HG02973 (cell line): Measurements from ENCODE around the gene DVL3.

Source experiments
- ATAC-seq: cut with Tn5 transposase; IDR thresholded peaks from one replicate; pipeline ENCODE4 v1.9.1; 2021; ENCODE audit warnings: moderate library complexity; ENCODE audit not compliant: unreplicated experiment

DVL3 gene

DNA sequence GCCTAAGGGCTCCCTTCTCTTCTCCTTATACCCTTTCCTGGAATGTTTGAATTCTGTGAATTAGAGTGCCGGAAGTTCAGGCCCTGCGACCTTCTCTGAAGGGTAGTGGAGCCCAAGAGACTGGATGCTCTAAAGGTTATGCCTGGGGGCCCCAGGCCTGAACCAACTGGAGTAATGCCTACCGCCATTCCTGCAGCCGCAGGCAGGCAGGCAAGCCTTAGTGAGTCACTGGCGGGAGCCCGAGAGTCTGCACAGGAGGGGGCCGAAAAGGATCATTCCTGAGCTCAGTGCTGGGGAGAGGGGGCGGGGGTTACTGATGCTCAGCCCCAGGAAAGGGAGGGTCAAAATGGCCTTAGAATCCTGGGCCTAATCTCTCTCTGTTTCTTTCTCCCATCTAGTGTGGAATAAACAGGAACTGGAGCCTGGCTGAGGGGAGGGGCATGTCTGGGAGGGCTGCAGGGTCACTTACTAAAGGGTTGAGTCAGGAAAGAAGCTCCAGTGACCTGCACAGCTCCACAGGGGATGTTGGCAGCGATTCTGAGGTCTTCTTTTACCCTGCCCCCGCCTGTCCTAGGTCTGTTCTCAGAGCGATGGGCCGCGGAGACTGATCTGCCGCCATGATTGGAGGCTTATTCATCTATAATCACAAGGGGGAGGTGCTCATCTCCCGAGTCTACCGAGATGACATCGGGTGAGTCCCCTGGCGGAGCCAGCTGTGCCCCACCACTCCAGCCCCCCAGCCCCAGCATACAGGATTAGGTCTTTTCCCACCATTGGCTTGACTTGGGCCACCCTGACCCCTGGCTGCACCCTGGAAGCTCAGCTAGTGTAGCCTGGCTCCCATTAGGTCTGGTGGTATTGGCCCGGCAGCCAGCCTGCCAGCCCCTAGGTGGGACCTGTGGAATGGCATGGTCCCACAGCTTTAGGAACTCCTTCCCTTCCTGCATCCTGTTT, 21.5 kb downstream of the DVL3 start:
- no peak for ATAC-seq

DNA sequence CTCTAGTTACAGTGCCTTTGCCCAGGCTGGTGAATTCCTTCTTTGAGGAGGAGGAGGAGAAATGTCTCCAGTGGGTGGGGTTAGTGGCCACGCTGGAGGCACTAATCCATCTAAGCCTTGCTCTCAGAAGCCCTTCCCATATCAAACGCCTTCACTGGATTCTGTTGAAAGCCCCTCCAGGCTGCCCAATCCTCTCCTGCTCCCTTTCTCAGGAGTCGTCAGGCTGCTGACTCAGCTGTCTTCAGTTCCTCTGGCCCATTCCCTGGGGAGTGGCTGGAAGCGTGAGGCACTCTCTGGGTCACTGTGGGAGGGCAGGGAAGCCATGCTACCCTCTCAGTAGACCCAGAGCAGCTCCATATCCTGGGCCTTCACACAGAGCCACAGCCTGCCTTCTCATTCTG, 22.2 kb downstream of the DVL3 start:
- ATAC-seq, result no peak

DNA sequence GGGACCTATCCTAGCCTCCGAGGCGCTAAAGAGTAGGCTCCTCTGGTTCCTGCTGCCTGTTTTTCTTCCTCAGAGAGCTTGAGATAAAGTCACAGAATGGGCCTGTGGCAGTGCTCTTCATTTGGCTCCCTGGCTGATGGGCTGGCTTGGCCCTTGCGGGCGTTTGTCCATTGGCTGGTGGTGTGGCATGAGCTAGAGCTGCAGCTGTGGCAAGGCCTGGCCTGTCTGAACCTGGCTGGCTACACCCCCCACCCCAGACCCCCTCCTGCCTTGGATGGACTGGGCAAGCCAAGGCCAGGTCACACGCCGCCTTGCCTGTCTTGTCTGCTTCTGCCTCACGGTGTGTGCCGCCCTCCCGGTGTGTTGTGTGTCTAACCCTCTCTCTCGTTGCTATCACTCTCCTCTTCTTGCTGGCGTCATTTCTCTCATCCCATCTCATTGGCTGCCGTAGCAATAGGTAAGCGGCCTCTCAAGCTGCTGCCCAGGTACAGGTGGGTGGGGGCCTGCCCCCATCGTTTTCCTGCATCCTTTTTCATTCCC, 22.7 kb downstream of the DVL3 start:
- ATAC-seq, result no peak

DNA sequence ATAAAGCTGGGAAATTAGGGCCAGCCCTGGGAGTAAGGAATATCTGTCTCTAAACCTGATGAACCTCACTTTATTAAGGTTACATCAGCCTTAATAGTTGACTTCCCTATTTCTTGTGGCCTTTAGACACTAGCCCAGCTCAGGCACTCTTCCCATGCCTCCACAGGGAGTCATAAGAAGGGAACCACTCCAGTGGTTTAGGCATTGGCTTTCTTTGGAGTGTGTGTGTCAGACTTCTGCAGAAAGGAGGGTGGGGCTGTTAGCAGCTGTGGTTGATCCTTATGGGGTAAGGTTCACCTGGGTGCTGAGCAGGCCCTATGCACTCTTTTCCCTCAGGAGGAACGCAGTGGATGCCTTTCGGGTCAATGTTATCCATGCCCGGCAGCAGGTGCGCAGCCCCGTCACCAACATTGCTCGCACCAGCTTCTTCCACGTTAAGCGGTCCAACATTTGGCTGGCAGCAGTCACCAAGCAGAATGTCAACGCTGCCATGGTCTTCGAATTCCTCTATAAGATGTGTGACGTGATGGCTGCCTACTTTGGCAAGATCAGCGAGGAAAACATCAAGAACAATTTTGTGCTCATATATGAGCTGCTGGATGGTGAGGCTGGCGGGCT, 23.5 kb downstream of the DVL3 start:
- no peak for ATAC-seq

GRCh38 chr3:184180165-184180564, 25.0 kb downstream of the DVL3 start:
- ATAC-seq, result no peak

DNA sequence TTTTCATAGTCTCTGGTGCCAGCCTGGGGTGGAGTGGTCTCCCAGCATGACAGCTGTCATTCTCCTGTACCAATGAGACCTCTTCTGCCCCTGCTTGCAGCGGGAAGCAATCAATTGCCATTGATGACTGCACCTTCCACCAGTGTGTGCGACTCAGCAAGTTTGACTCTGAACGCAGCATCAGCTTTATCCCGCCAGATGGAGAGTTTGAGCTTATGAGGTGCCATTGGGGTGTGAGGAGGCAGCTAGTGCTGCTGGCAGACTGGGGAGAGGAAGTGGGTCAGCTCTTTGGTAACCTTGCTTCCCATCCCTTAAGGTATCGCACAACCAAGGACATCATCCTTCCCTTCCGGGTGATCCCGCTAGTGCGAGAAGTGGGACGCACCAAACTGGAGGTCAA, 26.4 kb downstream of the DVL3 start:
- no peak for ATAC-seq

DNA sequence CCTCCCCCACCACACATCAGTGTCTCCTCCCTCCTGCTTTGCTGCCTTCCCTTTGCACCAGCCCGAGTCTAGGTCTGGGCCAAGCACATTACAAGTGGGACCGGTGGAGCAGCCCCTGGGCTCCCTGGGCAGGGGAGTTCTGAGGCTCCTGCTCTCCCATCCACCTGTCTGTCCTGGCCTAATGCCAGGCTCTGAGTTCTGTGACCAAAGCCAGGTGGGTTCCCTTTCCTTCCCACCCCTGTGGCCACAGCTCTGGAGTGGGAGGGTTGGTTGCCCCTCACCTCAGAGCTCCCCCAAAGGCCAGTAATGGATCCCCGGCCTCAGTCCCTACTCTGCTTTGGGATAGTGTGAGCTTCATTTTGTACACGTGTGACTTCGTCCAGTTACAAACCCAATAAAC, 28.5 kb downstream of the DVL3 start:
- ATAC-seq, result no peak

DNA sequence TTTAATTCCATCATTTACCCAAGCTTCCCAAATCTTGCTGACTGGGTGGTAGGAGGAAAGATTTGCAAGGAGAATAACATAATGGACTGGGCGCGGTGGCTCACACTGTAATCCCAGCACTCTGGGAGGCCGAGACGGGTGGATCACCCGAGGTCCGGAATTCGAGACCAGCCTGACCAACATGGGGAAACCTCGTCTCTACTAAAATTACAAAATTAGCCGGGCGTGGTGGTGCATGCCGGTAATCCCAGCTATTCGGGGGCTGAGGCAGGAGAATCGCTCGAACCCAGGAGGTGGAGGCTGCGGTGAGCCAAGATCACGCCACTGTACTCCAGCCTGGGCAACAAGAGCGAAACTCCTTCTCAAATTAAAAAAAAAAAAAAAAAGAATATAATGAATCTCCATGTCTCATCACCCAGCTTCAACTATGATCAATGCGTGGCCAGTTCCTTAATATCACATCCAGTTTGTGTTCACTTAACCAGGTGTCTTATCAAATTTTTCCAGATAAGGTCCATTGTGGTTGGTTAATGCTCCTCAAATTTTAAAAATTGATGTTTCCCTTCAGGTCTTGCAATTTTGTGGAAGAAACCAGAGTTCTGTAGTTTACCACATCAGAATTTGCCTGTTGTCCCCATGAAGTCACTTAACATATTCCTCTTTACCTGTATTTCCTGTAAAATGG, 29.5 kb downstream of the DVL3 start:
- ATAC-seq, result no peak

DNA sequence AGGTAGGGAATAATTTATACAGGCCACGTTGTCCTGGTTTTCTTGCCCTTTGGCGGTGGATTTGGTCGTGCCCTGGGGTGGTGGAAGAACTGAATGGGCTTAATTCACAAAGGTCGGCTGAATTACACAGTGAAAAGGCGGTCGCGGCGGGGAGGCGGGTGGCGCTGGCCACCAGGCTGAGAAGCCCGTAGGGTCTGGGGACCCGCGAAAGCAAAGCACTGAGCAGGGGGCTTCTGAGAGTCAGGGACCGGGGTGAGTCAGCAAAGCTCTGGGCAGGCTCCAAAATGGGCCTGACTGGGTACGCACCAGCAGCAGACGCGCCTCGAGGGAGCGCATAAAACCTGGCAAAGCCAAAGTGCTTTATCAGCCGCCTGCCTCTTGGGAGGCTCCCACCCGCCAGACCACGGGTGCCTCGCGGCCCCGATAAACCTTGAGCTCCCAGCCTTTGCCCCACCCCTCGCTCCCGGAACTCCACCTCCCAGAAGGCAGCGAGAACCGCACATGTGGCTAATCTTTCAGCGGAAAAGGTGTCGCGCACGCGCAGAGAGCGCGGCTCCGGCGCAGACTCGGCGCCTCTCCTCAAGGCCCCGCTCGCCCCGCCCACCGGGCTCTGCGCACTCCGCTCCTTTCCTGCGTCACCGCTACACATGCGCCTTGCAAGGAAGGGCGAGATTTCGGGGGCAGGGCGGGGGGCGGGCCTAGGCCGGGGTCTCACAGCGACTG, 30.4 kb downstream of the DVL3 start:
- peak; percentile 82 for ATAC-seq

DNA sequence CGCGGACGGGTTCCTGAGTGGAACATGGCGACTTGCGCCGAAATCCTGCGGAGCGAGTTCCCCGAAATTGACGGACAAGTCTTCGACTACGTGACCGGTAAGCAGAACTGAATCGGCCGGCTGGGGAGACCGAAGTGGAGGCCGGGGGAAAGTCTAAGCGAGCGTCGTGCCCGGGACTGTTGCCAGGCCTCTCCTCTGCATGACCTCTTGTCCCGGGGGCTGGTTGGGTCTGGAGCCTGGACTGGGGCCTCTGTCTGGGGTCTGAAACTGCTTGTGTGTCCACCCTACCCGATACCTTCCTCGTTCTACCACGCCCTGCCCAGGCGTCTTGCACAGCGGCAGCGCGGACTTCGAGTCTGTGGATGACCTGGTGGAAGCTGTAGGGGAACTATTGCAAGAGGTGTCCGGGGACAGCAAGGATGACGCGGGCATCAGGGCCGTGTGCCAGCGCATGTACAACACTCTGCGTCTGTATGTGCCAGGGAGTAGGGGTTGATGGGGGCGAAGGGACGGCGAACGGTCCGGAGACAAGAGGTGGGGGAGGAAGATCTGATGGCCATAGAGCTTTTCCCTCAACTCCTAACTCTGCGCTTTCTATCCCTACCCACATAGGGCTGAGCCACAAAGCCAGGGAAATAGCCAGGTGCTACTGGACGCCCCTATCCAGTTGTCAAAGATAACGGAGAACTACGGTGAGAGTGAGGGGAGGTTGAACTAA, 31.2 kb downstream of the DVL3 start, which contains the start of gene ABCF3:
Gene ABCF3, plus strand, starts transcription at position 16 of the 718 bp plus-strand sequence. Its CDS starts 9 bp downstream, at position 25.
- ATAC-seq, result no peak

DNA sequence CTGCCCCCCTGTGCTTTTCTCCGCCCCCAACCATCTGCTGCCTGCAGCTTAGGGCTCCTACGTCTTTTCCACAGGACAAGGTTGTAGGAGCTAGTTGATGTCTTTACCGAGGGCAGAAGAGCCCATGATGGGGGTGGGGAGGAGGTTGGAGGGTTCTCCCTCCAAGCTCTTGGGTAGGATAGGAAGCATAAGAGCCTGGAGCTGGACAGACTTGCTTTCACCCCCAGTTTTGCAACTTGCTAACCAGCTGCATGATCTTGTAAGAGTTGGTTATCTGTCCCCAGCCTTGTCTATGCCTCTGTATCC, 31.7 kb downstream of the DVL3 start:
- no peak for ATAC-seq

DNA sequence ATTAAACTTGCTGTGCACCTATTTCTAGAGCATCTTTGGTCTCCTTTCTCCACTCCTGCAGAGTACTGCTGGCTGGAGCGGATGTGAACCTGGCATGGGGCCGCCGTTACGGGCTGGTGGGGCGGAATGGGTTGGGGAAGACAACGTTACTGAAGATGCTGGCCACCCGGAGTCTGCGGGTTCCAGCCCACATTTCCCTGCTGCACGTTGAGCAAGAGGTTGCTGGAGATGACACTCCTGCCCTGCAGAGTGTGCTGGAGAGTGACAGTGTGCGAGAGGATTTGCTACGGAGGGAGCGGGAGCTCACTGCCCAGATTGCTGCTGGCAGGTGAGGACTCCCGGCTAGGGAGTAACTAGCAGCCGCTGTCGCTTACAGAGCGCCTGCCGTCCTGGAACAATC, 32.9 kb downstream of the DVL3 start:
- ATAC-seq, result no peak

GRCh38 chr3:184189421-184189820, 34.2 kb downstream of the DVL3 start:
- no peak for ATAC-seq

DNA sequence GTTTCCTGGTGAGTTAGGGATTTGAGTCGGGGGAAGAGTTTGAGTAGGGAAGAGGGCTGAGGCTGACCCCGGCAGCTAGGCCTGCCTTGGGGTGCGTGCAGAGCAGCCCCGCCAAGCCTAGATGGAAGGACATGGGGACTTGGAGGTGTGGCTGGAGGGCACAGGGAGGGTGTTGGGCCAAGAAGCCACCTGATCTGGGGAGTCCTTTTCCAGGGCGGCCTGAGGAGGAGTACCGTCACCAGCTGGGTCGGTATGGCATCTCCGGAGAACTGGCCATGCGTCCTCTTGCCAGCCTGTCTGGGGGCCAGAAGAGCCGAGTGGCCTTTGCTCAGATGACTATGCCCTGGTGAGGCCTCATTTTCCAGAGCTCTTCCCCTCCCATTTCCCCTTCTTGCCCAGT, 37.7 kb downstream of the DVL3 start:
- ATAC-seq, result no peak

GRCh38 chr3:184193991-184194539, 38.9 kb downstream of the DVL3 start:
- no peak for ATAC-seq

- ATAC-seq, result no peak
Measured at GRCh38 chr3:184196536-184196935, 41.4 kb downstream of the DVL3 start.

- ATAC-seq, result no peak
Measured at GRCh38 chr3:184198509-184198908, 43.3 kb downstream of the DVL3 start.

GRCh38 chr3:184200825-184201224, 45.6 kb downstream of the DVL3 start:
- ATAC-seq, result no peak

DNA sequence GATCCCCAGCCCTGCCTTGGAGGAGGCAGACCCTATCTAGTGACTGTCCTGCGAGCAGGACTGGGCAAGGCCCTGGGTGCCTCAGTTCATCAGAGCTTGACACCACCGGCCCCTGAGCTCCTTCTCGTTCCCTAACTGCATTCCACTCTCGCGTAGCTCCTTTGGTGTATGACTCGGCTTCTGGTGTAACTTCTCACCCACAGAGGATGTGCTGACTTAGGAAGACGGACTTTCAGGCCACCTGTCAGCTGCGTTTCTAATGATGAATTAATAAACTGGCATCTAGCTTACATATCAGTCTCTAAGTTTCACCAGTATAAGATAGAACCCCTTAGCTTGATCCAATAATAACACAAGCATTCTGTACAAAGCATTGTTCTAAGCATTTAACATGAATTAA, 48.3 kb downstream of the DVL3 start:
- ATAC-seq, result no peak
